ENCODE data around the gene CC2D2A.

Gene CC2D2A

GRCh38 chr4:15526924-15527592 is 57.4 kb downstream of the CC2D2A start:
- FAIRE-seq (no peak), DNase-seq (ENCODE audit: insufficient read length) (no peak)
- TF ChIP-seq TAF1 (IDR thresholded peaks at IDR 0.05; ENCODE audit: borderline replicate concordance, low read depth, low read length): no peak
- TF ChIP-seq POLR2A (IDR thresholded peaks at IDR 0.05; ENCODE audit: low read depth, low read length): no peak
- TF ChIP-seq POLR2AphosphoS5 (IDR thresholded peaks at IDR 0.05; ENCODE audit: low read depth, low read length): no peak

GRCh38 chr4:15531792-15532191 is 62.1 kb downstream of the CC2D2A start:
- FAIRE-seq: no peak
- TF ChIP-seq POLR2A (IDR thresholded peaks at IDR 0.05; ENCODE audit: low read depth, low read length): no peak
- DNase-seq (ENCODE audit: insufficient read length): no peak

GRCh38 chr4:15533817-15534216 is 64.1 kb downstream of the CC2D2A start:
- TF ChIP-seq POLR2A (IDR thresholded peaks at IDR 0.05; ENCODE audit: low read depth, low read length) (no peak), TAF1 (IDR thresholded peaks at IDR 0.05; ENCODE audit: borderline replicate concordance, low read depth, low read length) (no peak), POLR2AphosphoS5 (IDR thresholded peaks at IDR 0.05; ENCODE audit: low read depth, low read length) (no peak)
- DNase-seq (ENCODE audit: insufficient read length) (no peak), FAIRE-seq (peak; percentile 50)

- DNase-seq (ENCODE audit: insufficient read length) (no peak), FAIRE-seq (no peak)
- no peak for TF ChIP-seq POLR2AphosphoS5 (IDR thresholded peaks at IDR 0.05; ENCODE audit: low read depth, low read length)
- TF ChIP-seq POLR2A (IDR thresholded peaks at IDR 0.05; ENCODE audit: low read depth, low read length): no peak
- TF ChIP-seq TAF1 (IDR thresholded peaks at IDR 0.05; ENCODE audit: borderline replicate concordance, low read depth, low read length): no peak
These were observed 65.9 kb downstream of the CC2D2A start for GRCh38 chr4:15535599-15535998.

- TF ChIP-seq POLR2A (IDR thresholded peaks at IDR 0.05; ENCODE audit: low read depth, low read length): no peak
- TF ChIP-seq POLR2AphosphoS5 (IDR thresholded peaks at IDR 0.05; ENCODE audit: low read depth, low read length): no peak
- no peak for TF ChIP-seq TAF1 (IDR thresholded peaks at IDR 0.05; ENCODE audit: borderline replicate concordance, low read depth, low read length)
These were observed 67.1 kb downstream of the CC2D2A start for GRCh38 chr4:15536552-15537499.

GRCh38 chr4:15541941-15542340 is 72.3 kb downstream of the CC2D2A start:
- FAIRE-seq (no peak), DNase-seq (ENCODE audit: insufficient read length) (no peak)
- no peak for TF ChIP-seq POLR2A (IDR thresholded peaks at IDR 0.05; ENCODE audit: low read depth, low read length)
- no peak for TF ChIP-seq TAF1 (IDR thresholded peaks at IDR 0.05; ENCODE audit: borderline replicate concordance, low read depth, low read length)
- no peak for TF ChIP-seq POLR2AphosphoS5 (IDR thresholded peaks at IDR 0.05; ENCODE audit: low read depth, low read length)

More at GRCh38 chr4:15536552-15537499, 67.1 kb downstream of the CC2D2A start:
- no peak for DNase-seq (ENCODE audit: insufficient read length)
- no peak for FAIRE-seq

- no peak for FAIRE-seq
- TF ChIP-seq POLR2AphosphoS5 (IDR thresholded peaks at IDR 0.05; ENCODE audit: low read depth, low read length) (no peak), TAF1 (IDR thresholded peaks at IDR 0.05; ENCODE audit: borderline replicate concordance, low read depth, low read length) (no peak), POLR2A (IDR thresholded peaks at IDR 0.05; ENCODE audit: low read depth, low read length) (no peak)
- no peak for DNase-seq (ENCODE audit: insufficient read length)
These were observed 73.1 kb downstream of the CC2D2A start for GRCh38 chr4:15542760-15543159.

- FAIRE-seq: no peak
These were observed 74.0 kb downstream of the CC2D2A start for GRCh38 chr4:15543537-15544247.

GRCh38 chr4:15544248-15544729 is 74.6 kb downstream of the CC2D2A start:
- TF ChIP-seq POLR2A (IDR thresholded peaks at IDR 0.05; ENCODE audit: low read depth, low read length) (no peak), TAF1 (IDR thresholded peaks at IDR 0.05; ENCODE audit: borderline replicate concordance, low read depth, low read length) (no peak), POLR2AphosphoS5 (IDR thresholded peaks at IDR 0.05; ENCODE audit: low read depth, low read length) (no peak)
- DNase-seq (ENCODE audit: insufficient read length) (no peak), FAIRE-seq (no peak)

More at GRCh38 chr4:15543537-15544247, 74.0 kb downstream of the CC2D2A start:
- no peak for TF ChIP-seq TAF1 (IDR thresholded peaks at IDR 0.05; ENCODE audit: borderline replicate concordance, low read depth, low read length)
- TF ChIP-seq POLR2AphosphoS5 (IDR thresholded peaks at IDR 0.05; ENCODE audit: low read depth, low read length): no peak
- TF ChIP-seq POLR2A (IDR thresholded peaks at IDR 0.05; ENCODE audit: low read depth, low read length): no peak
- DNase-seq (ENCODE audit: insufficient read length): no peak

GRCh38 chr4:15545371-15545770 is 75.7 kb downstream of the CC2D2A start:
- DNase-seq (ENCODE audit: insufficient read length) (no peak), FAIRE-seq (no peak)

GRCh38 chr4:15547392-15547791 is 77.7 kb downstream of the CC2D2A start:
- FAIRE-seq (no peak), DNase-seq (ENCODE audit: insufficient read length) (no peak)
- no peak for TF ChIP-seq POLR2AphosphoS5 (IDR thresholded peaks at IDR 0.05; ENCODE audit: low read depth, low read length)
- no peak for TF ChIP-seq POLR2A (IDR thresholded peaks at IDR 0.05; ENCODE audit: low read depth, low read length)
- TF ChIP-seq TAF1 (IDR thresholded peaks at IDR 0.05; ENCODE audit: borderline replicate concordance, low read depth, low read length): no peak

More at GRCh38 chr4:15545371-15545770, 75.7 kb downstream of the CC2D2A start:
- no peak for TF ChIP-seq POLR2A (IDR thresholded peaks at IDR 0.05; ENCODE audit: low read depth, low read length)
- no peak for TF ChIP-seq POLR2AphosphoS5 (IDR thresholded peaks at IDR 0.05; ENCODE audit: low read depth, low read length)
- TF ChIP-seq TAF1 (IDR thresholded peaks at IDR 0.05; ENCODE audit: borderline replicate concordance, low read depth, low read length): no peak
